ENCODE data around the gene FLT3. TPM values are rescaled to one million over a fixed set of nuclear protein-coding genes. Genes with fewer than 3 reads are reported as not detected.

Gene FLT3
- total RNA-seq, 1 donor from 2014 or later, result not detected

GRCh38 chr13:28022848-28023518, 77.4 kb downstream of the FLT3 start:
- peaks cover 8% of the 10 kb centered on the region for H3K4me1 Mint-ChIP-seq (ENCODE audit: unreplicated experiment)
- no peak overlapping the region for H3K4me3 Mint-ChIP-seq (ENCODE audit: unreplicated experiment)
- TF ChIP-seq CTCF (IDR thresholded peaks at IDR 0.05; ENCODE audit: unreplicated experiment), result no peak
- DNase-seq (ENCODE audit: low spot score), result no peak
- H3K36me3 Mint-ChIP-seq (ENCODE audit: low read depth, unreplicated experiment), result no peaks in the 10 kb centered on the region
- peaks cover 1% of the 10 kb centered on the region for H3K27me3 Mint-ChIP-seq (ENCODE audit: unreplicated experiment)
- H3K9me3 Mint-ChIP-seq (ENCODE audit: unreplicated experiment), result peaks cover 4% of the 10 kb centered on the region
- no peak overlapping the region for H3K27ac Mint-ChIP-seq (ENCODE audit: unreplicated experiment)

- Mint-ChIP-seq H3K36me3 (ENCODE audit: low read depth, unreplicated experiment) (no peaks in the 10 kb centered on the region), H3K27ac (ENCODE audit: unreplicated experiment) (no peak overlapping the region), H3K4me1 (ENCODE audit: unreplicated experiment) (peaks cover 2% of the 10 kb centered on the region), H3K27me3 (ENCODE audit: unreplicated experiment) (peaks cover 2% of the 10 kb centered on the region), H3K9me3 (ENCODE audit: unreplicated experiment) (no peaks in the 10 kb centered on the region), H3K4me3 (ENCODE audit: unreplicated experiment) (no peak overlapping the region)
- no peak for DNase-seq (ENCODE audit: low spot score)
- no peak for TF ChIP-seq CTCF (IDR thresholded peaks at IDR 0.05; ENCODE audit: unreplicated experiment)
These were observed 86.1 kb downstream of the FLT3 start for GRCh38 chr13:28014301-28014700.

GRCh38 chr13:28013482-28013881, 86.9 kb downstream of the FLT3 start:
- Mint-ChIP-seq H3K27me3 (ENCODE audit: unreplicated experiment) (peaks cover 2% of the 10 kb centered on the region), H3K36me3 (ENCODE audit: low read depth, unreplicated experiment) (no peaks in the 10 kb centered on the region), H3K4me3 (ENCODE audit: unreplicated experiment) (no peak overlapping the region), H3K4me1 (ENCODE audit: unreplicated experiment) (peaks cover 2% of the 10 kb centered on the region), H3K9me3 (ENCODE audit: unreplicated experiment) (no peaks in the 10 kb centered on the region), H3K27ac (ENCODE audit: unreplicated experiment) (no peak overlapping the region)
- DNase-seq (ENCODE audit: low spot score), result no peak
- TF ChIP-seq CTCF (IDR thresholded peaks at IDR 0.05; ENCODE audit: unreplicated experiment), result no peak

- TF ChIP-seq CTCF (IDR thresholded peaks at IDR 0.05; ENCODE audit: unreplicated experiment), result no peak
- DNase-seq (ENCODE audit: low spot score), result no peak
- Mint-ChIP-seq H3K4me1 (ENCODE audit: unreplicated experiment) (peaks cover 2% of the 10 kb centered on the region), H3K9me3 (ENCODE audit: unreplicated experiment) (no peaks in the 10 kb centered on the region), H3K36me3 (ENCODE audit: low read depth, unreplicated experiment) (no peaks in the 10 kb centered on the region), H3K4me3 (ENCODE audit: unreplicated experiment) (no peak overlapping the region), H3K27ac (ENCODE audit: unreplicated experiment) (no peak overlapping the region), H3K27me3 (ENCODE audit: unreplicated experiment) (peaks cover 2% of the 10 kb centered on the region)
These were observed 87.5 kb downstream of the FLT3 start for GRCh38 chr13:28012896-28013295.

GRCh38 chr13:28012383-28012782, 88.0 kb downstream of the FLT3 start:
- Mint-ChIP-seq H3K27me3 (ENCODE audit: unreplicated experiment) (peaks cover 2% of the 10 kb centered on the region), H3K27ac (ENCODE audit: unreplicated experiment) (no peak overlapping the region)
- TF ChIP-seq CTCF (IDR thresholded peaks at IDR 0.05; ENCODE audit: unreplicated experiment), result no peak

More at GRCh38 chr13:28012383-28012782, 88.0 kb downstream of the FLT3 start:
- Mint-ChIP-seq H3K9me3 (ENCODE audit: unreplicated experiment) (no peaks in the 10 kb centered on the region), H3K4me1 (ENCODE audit: unreplicated experiment) (peaks cover 2% of the 10 kb centered on the region), H3K36me3 (ENCODE audit: low read depth, unreplicated experiment) (no peaks in the 10 kb centered on the region), H3K4me3 (ENCODE audit: unreplicated experiment) (no peak overlapping the region)
- DNase-seq (ENCODE audit: low spot score), result no peak

Measured in endothelial cell (in vitro differentiated cells).